Measurements from ENCODE around the gene GNG4.
"Not testable (repeated sequence)": the region's sequence is repeated elsewhere in the genome, so short reads cannot be mapped to it uniquely, and the experiment has no call there.

GNG4 gene

DNA sequence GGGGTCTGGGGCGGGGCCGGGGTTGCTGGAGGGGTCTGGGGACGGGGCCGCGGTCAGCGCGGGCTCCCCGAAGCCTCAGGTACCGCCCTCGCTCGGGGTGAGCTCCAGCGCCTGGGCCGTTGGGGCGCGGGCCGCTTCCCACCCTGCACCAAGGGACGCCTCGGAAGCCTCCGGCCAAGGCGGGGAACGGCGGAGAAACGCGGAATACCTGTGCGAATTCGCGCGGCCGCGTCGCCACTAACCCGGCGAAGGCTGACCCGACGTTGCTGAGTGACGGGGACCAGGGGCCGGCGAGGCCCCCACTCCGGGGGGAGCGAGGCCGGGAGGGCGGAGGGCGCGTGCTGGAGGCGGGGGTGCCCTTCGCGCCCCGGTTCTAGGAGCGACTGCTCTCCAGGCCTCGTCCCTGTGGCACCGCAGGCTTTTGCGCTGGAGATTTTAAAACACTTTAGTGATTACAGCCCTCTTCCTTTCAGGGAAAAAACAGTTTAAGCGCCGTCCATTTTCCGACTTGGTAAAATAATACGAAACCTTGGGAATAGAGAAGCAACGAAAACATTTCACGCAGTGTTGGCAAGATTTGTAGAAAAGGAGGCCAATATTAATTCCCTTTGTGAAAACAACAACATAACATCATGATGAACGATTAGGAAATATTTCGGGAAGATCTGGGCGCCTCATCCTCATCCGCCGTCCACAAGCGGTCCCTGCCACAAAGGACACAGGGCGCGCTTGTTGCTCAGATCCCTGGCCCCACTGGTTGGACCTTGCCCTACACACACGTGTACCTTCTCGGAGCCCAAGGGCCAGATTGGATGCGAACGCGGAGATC is 971 bp upstream of the GNG4 start:
- Histone ChIP-seq H3K4me3 (ENCODE audit: low read length in 2 of 2) (peak overlapping the region; percentile 56 to 58), H3K36me3 (ENCODE audit: control insufficient read depth in 2 of 2, insufficient read depth in 2 of 2, low read length in 2 of 2) (no peaks in the 10 kb centered on the region), H3K9ac (ENCODE audit: low read depth in 1 of 2, low read length in 2 of 2) (peak overlapping the region in 1 of 2 donors; percentile 33), H3K27me3 (ENCODE audit: control insufficient read depth in 2 of 2, insufficient read depth in 2 of 2, low read length in 2 of 2) (peaks cover 13 to 15% of the 10 kb centered on the region in 2 donors), H3K9me3 (ENCODE audit: control insufficient read depth in 2 of 2, low read length in 2 of 2) (no peaks in the 10 kb centered on the region), H3K4me1 (ENCODE audit: control insufficient read depth in 2 of 2, insufficient read depth in 2 of 2, low read length in 2 of 2) (peaks cover 7 to 13% of the 10 kb centered on the region in 2 donors), H3K27ac (ENCODE audit: low read depth in 2 of 2, low read length in 2 of 2) (no peak overlapping the region)

DNA sequence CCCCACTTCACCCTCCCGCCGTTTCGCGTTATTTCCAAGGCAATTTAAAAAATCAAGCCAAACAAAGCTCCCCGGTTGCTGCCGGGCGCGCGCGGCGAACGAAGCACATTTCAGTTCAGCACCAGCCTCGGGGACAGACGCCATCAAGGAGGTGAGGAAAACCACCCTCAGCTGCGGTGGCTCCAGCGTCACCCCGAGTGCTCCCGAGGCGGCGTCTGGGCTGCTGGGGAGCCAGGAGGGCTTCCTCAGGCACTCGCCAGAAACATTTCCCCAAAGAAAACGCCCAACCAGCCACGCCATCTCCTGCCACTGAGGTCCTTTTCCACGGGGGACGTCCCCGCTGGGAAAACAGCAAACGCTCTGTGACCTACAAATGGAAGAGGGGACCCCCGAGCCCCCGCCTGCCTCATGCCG is 623 bp downstream of the GNG4 start:
- Histone ChIP-seq H3K36me3 (ENCODE audit: control insufficient read depth in 2 of 2, insufficient read depth in 2 of 2, low read length in 2 of 2) (no peaks in the 10 kb centered on the region), H3K4me3 (ENCODE audit: low read length in 2 of 2) (peak overlapping the region; percentile 53 to 67), H3K9me3 (ENCODE audit: control insufficient read depth in 2 of 2, low read length in 2 of 2) (no peaks in the 10 kb centered on the region), H3K27me3 (ENCODE audit: control insufficient read depth in 2 of 2, insufficient read depth in 2 of 2, low read length in 2 of 2) (peaks cover 13 to 15% of the 10 kb centered on the region in 2 donors), H3K9ac (ENCODE audit: low read depth in 1 of 2, low read length in 2 of 2) (no peak overlapping the region), H3K27ac (ENCODE audit: low read depth in 2 of 2, low read length in 2 of 2) (peak overlapping the region in 1 of 2 donors; percentile 38), H3K4me1 (ENCODE audit: control insufficient read depth in 2 of 2, insufficient read depth in 2 of 2, low read length in 2 of 2) (peaks cover 7 to 13% of the 10 kb centered on the region in 2 donors)

DNA sequence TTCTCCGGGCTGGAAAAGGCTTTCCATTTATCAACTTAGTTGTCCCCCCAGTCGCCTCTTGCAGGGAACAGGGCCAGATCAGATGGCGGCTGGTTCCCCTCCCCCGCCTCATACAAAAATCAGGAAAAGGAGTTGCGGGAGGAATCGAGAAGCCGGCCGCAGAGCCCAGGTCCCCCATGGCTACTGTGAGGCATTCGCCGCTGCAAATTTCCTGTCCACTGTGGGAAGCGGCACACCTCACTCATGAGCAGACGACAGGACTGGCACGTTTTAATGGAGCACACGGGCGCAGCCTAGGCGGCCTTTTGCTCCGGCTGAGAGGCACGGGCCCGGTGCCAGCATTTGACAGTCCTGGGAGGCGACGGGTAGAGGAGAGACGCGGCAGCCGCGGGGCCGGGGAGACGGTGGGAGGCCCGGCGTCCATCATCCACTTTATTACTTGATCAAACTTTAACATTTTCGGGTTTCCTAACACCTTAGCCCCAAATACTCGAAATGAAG is 1.1 kb downstream of the GNG4 start:
- Histone ChIP-seq H3K9me3 (ENCODE audit: control insufficient read depth in 2 of 2, low read length in 2 of 2) (no peaks in the 10 kb centered on the region), H3K9ac (ENCODE audit: low read depth in 1 of 2, low read length in 2 of 2) (no peak overlapping the region), H3K36me3 (ENCODE audit: control insufficient read depth in 2 of 2, insufficient read depth in 2 of 2, low read length in 2 of 2) (no peaks in the 10 kb centered on the region), H3K4me3 (ENCODE audit: low read length in 2 of 2) (peak overlapping the region; percentile 53 to 67), H3K27ac (ENCODE audit: low read depth in 2 of 2, low read length in 2 of 2) (no peak overlapping the region), H3K4me1 (ENCODE audit: control insufficient read depth in 2 of 2, insufficient read depth in 2 of 2, low read length in 2 of 2) (peaks cover 7 to 13% of the 10 kb centered on the region in 2 donors), H3K27me3 (ENCODE audit: control insufficient read depth in 2 of 2, insufficient read depth in 2 of 2, low read length in 2 of 2) (peaks cover 13 to 15% of the 10 kb centered on the region in 2 donors)

DNA sequence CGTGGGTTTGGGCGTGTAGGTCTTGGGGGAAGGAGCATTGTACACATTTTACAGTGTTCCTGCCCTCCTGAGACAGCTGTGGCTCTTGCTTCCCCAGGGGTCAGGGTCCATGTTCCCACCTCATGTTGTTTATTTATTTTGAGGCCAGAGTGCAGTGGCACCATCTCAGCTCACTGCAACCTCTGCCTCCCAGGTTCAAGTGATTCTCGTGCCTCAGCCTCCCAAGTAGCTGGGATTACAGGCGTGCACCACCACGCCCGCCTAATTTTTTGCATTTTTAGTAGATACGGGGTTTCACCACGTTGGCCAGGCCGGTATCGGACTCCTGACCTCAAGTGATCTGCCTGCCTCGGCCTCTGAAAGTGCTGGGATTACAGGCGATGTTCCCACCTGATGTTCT is 2.0 kb downstream of the GNG4 start:
- H3K4me1 ChIP-seq (ENCODE audit: control insufficient read depth in 2 of 2, insufficient read depth in 2 of 2, low read length in 2 of 2), result peaks cover 7 to 13% of the 10 kb centered on the region in 2 donors
- H3K9ac ChIP-seq (ENCODE audit: low read depth in 1 of 2, low read length in 2 of 2); H3K4me3 ChIP-seq (ENCODE audit: low read length in 2 of 2); H3K36me3 ChIP-seq (ENCODE audit: control insufficient read depth in 2 of 2, insufficient read depth in 2 of 2, low read length in 2 of 2); H3K9me3 ChIP-seq (ENCODE audit: control insufficient read depth in 2 of 2, low read length in 2 of 2); H3K27ac ChIP-seq (ENCODE audit: low read depth in 2 of 2, low read length in 2 of 2): not testable (repeated sequence)
- peaks cover 13 to 15% of the 10 kb centered on the region in 2 donors for H3K27me3 ChIP-seq (ENCODE audit: control insufficient read depth in 2 of 2, insufficient read depth in 2 of 2, low read length in 2 of 2)

DNA sequence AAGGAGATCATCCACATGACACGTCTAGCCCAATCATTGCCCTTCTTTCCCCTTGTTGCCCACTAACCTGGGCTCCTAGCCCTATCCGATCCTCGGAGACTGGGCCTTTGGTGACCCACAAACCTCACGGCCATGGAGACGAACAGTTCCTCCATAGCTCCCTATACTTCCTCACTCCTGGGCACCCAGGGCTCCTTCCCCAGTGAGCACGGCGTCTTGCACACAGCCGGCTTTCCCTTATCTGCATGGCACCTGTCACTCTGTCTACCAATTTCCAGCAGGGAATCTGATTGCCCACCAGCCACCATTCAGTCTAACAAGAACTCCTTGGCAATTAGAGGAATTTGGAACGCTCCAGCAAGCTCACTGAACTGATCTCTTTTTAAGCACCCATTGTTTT is 3.1 kb downstream of the GNG4 start:
- Histone ChIP-seq H3K4me3 (ENCODE audit: low read length in 2 of 2) (no peak overlapping the region), H3K9ac (ENCODE audit: low read depth in 1 of 2, low read length in 2 of 2) (no peak overlapping the region), H3K27me3 (ENCODE audit: control insufficient read depth in 2 of 2, insufficient read depth in 2 of 2, low read length in 2 of 2) (peaks cover 10 to 13% of the 10 kb centered on the region in 2 donors), H3K27ac (ENCODE audit: low read depth in 2 of 2, low read length in 2 of 2) (no peak overlapping the region), H3K4me1 (ENCODE audit: control insufficient read depth in 2 of 2, insufficient read depth in 2 of 2, low read length in 2 of 2) (peaks cover 7 to 13% of the 10 kb centered on the region in 2 donors), H3K36me3 (ENCODE audit: control insufficient read depth in 2 of 2, insufficient read depth in 2 of 2, low read length in 2 of 2) (no peaks in the 10 kb centered on the region), H3K9me3 (ENCODE audit: control insufficient read depth in 2 of 2, low read length in 2 of 2) (no peaks in the 10 kb centered on the region)

DNA sequence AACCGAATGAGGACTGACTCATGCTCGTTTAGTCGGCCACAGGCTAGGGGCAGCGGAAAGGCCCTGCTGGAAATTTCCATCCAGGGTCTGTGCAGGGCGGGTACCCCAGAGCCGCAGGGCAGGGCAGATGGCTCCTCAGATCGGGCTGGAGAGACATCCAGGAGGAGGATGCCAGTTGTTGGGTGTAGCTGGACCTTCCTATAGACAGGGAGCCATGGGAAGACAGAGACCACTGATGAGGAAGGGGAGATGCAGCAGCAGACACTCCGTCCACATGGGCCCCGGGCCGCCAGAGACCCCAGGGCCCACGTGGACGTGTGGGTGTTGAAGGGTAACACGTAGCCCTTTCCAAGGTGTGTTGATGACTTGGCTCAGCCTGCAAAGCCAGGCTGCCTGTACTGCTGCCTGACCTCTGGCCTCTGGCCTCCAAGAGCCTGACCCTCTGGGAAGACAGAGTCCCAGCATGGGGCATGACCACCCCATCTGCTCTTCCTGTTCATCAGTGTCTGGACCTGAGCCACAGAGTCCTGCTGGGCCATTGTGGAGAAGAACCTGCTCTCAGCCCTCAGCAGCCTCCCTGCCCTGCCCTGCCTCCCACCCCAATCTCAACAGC is 4.8 kb downstream of the GNG4 start:
- Histone ChIP-seq H3K27me3 (ENCODE audit: control insufficient read depth in 2 of 2, insufficient read depth in 2 of 2, low read length in 2 of 2) (peaks cover 0 to 6% of the 10 kb centered on the region in 2 donors), H3K36me3 (ENCODE audit: control insufficient read depth in 2 of 2, insufficient read depth in 2 of 2, low read length in 2 of 2) (no peaks in the 10 kb centered on the region), H3K4me1 (ENCODE audit: control insufficient read depth in 2 of 2, insufficient read depth in 2 of 2, low read length in 2 of 2) (peaks cover 6 to 7% of the 10 kb centered on the region in 2 donors), H3K9me3 (ENCODE audit: control insufficient read depth in 2 of 2, low read length in 2 of 2) (no peaks in the 10 kb centered on the region), H3K4me3 (ENCODE audit: low read length in 2 of 2) (no peak overlapping the region), H3K27ac (ENCODE audit: low read depth in 2 of 2, low read length in 2 of 2) (no peak overlapping the region), H3K9ac (ENCODE audit: low read depth in 1 of 2, low read length in 2 of 2) (no peak overlapping the region)

DNA sequence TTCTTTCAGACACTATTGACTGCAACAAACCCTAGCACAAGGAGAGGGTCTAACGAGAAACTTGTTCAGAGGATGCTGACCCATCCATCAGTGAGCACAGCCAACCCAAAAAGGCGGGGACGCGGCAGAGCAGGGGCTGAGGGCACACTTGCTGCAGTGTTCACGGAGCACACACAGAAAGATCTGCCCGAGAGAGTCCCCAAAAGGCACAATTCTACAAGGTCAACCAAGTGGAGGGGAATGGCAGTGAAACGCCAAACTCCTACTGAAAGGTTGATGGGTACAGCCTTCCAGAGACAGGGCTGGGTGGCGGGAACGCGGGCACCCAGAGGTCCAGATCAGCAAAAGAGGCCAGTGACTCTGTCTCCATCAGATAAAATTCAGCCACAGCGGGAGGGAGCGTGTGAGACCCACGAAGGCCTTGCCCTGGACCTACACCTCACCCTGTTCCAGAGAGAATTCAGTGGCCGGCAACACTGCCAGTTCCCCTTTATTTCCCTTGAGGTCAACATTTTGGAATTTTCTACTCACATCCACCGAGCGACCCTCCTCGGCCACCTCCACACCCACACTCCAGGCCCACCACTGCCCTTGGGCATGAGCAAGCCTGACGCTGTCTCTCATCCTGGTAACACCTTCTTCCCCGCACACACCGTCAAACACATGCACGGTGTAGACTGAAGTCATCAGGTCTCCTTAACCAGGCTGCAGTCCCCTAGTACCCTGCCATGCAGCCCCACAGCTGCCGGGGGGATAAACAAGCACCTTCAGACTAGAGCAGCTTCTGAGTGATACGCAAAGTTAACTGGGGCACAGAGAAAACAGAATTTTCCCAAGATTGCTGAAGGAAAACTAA is 5.5 kb downstream of the GNG4 start:
- H3K9ac ChIP-seq (ENCODE audit: low read depth in 1 of 2, low read length in 2 of 2), result no peak overlapping the region
- peaks cover 0 to 6% of the 10 kb centered on the region in 2 donors for H3K27me3 ChIP-seq (ENCODE audit: control insufficient read depth in 2 of 2, insufficient read depth in 2 of 2, low read length in 2 of 2)

DNA sequence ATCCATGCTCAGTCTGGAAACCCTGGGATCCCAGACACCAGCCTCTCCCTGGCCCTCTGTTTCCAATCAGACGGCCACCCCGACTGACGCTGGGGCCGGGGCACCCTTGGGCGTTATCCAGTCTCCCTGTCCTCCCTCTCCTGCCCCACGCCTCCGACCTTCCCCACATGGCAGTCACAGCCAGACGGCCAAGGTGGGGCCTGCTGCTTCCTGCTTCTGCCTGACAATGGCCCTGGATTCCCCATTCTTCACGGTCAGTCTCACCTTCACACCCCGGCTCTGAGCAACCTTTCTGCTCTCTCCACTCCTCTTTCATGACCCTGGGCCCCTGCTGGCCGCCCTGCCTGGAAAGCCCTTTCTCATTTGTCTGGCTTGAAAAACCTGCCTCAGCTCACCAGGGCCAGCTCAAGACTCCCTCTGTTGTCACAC is 6.6 kb downstream of the GNG4 start:
- H3K27ac ChIP-seq (ENCODE audit: low read depth in 2 of 2, low read length in 2 of 2), result no peak overlapping the region
- no peak overlapping the region for H3K4me3 ChIP-seq (ENCODE audit: low read length in 2 of 2)
- no peaks in the 10 kb centered on the region for H3K36me3 ChIP-seq (ENCODE audit: control insufficient read depth in 2 of 2, insufficient read depth in 2 of 2, low read length in 2 of 2)
- H3K27me3 ChIP-seq (ENCODE audit: control insufficient read depth in 2 of 2, insufficient read depth in 2 of 2, low read length in 2 of 2), result peaks cover 0 to 6% of the 10 kb centered on the region in 2 donors
- no peaks in the 10 kb centered on the region for H3K4me1 ChIP-seq (ENCODE audit: control insufficient read depth in 2 of 2, insufficient read depth in 2 of 2, low read length in 2 of 2)
- H3K9ac ChIP-seq (ENCODE audit: low read depth in 1 of 2, low read length in 2 of 2), result no peak overlapping the region
- no peaks in the 10 kb centered on the region for H3K9me3 ChIP-seq (ENCODE audit: control insufficient read depth in 2 of 2, low read length in 2 of 2)

More for the DNA sequence above, 5.5 kb downstream of the GNG4 start:
- Histone ChIP-seq H3K36me3 (ENCODE audit: control insufficient read depth in 2 of 2, insufficient read depth in 2 of 2, low read length in 2 of 2) (no peaks in the 10 kb centered on the region), H3K27ac (ENCODE audit: low read depth in 2 of 2, low read length in 2 of 2) (no peak overlapping the region), H3K9me3 (ENCODE audit: control insufficient read depth in 2 of 2, low read length in 2 of 2) (no peaks in the 10 kb centered on the region), H3K4me3 (ENCODE audit: low read length in 2 of 2) (no peak overlapping the region), H3K4me1 (ENCODE audit: control insufficient read depth in 2 of 2, insufficient read depth in 2 of 2, low read length in 2 of 2) (peaks cover 3 to 7% of the 10 kb centered on the region in 2 donors)

DNA sequence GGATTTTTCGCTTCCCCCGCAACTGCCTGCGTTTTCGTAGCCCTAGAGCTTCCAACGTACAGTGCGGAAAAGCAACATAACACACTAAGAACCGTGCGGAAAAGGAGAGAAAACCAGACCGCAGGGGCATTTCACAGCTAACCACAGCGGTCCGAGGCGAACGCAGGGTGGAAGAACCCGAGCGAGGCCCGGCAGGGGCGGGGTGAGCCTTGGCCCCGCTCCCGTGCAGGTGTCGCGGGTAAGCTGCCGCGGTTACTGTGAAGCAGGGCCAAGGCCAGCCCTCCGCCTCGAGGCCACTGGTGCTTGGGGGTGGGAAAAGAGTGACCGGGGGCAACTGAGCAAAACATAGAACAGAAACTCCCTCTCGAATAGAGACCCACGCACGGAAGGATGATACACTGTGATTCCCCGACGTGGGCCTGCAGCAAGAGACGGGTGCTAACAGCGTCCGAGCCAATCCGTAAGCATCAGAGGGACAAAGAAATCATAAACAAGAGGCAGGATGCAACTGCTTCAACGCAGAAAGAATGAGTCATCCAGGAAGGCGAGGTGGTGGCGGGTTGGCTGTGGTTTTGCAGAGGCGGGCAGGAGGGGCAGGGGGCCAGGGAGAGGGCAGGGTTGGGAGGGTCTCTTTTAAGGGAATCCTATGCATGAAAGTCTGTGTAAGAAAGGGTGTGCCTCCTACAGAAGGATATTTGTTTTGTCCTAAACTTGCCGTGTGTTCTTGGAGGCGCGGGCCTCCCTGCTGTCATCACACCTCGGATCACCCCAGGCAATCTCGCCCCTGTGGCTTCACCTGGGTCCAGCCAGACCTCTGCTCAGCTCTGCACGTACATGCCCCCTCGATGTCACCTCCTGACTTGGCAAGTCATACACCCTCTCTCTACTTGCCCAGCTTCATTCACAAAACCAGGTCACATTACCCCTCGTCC is 7.3 kb downstream of the GNG4 start:
- H3K36me3 ChIP-seq (ENCODE audit: control insufficient read depth in 2 of 2, insufficient read depth in 2 of 2, low read length in 2 of 2), result no peaks in the 10 kb centered on the region
- no peaks in the 10 kb centered on the region for H3K4me1 ChIP-seq (ENCODE audit: control insufficient read depth in 2 of 2, insufficient read depth in 2 of 2, low read length in 2 of 2)
- H3K27ac ChIP-seq (ENCODE audit: low read depth in 2 of 2, low read length in 2 of 2), result peak overlapping the region in 1 of 2 donors; percentile 23
- H3K9me3 ChIP-seq (ENCODE audit: control insufficient read depth in 2 of 2, low read length in 2 of 2), result no peaks in the 10 kb centered on the region
- H3K9ac ChIP-seq (ENCODE audit: low read depth in 1 of 2, low read length in 2 of 2), result no peak overlapping the region
- peak overlapping the region in 1 of 2 donors; percentile 9 for H3K4me3 ChIP-seq (ENCODE audit: low read length in 2 of 2)
- peaks cover 0 to 6% of the 10 kb centered on the region in 2 donors for H3K27me3 ChIP-seq (ENCODE audit: control insufficient read depth in 2 of 2, insufficient read depth in 2 of 2, low read length in 2 of 2)
